H9 (cell line): Measurements from ENCODE around the gene CKAP2. TPM values are rescaled to one million over a fixed set of nuclear protein-coding genes. Genes with fewer than 3 reads are reported as not detected.

Experiments
- DNase-seq: peaks from one replicate; pipeline ENCODE4 v3.0.0-alpha.2; 2017
- H2AFZ ChIP-seq: one replicate; pipeline ENCODE4 v1.6.1; 2013; ENCODE audit warnings: mild to moderate bottlenecking, low read length, control low read depth, moderate library complexity
- H2AK5ac ChIP-seq: 2 replicates; pipeline ENCODE4 v1.6.1; 2013; ENCODE audit warnings: low read length, control low read depth, mixed read lengths; ENCODE audit not compliant: insufficient read length
- H2BK120ac ChIP-seq: one replicate; pipeline ENCODE4 v1.6.1; 2013; ENCODE audit warnings: low read depth, mild to moderate bottlenecking, low read length, control low read depth, inconsistent platforms; ENCODE audit not compliant: poor library complexity, severe bottlenecking
- H2BK12ac ChIP-seq: 2 replicates; pipeline ENCODE4 v1.6.1; 2013; ENCODE audit warnings: low read length, control low read depth, mixed read lengths, low read depth; ENCODE audit not compliant: insufficient read length
- H2BK15ac ChIP-seq: 2 replicates; pipeline ENCODE4 v1.6.1; 2013; ENCODE audit warnings: low read depth, low read length, control low read depth
- H2BK20ac ChIP-seq: one replicate; pipeline ENCODE4 v1.6.1; 2013; ENCODE audit warnings: low read depth, mild to moderate bottlenecking, low read length, control low read depth, inconsistent platforms; ENCODE audit not compliant: poor library complexity, severe bottlenecking
- H2BK5ac ChIP-seq: 2 replicates; pipeline ENCODE4 v1.6.1; 2013; ENCODE audit warnings: low read length, control low read depth, mixed read lengths; ENCODE audit not compliant: insufficient read length
- H3K14ac ChIP-seq: 2 replicates; pipeline ENCODE4 v1.6.1; 2013; ENCODE audit warnings: low read length, control low read depth; ENCODE audit not compliant: insufficient read depth
- H3K18ac ChIP-seq: 2 replicates; pipeline ENCODE4 v1.6.1; 2013; ENCODE audit warnings: low read depth, mild to moderate bottlenecking, mixed read lengths, low read length, control low read depth; ENCODE audit not compliant: insufficient read length
- H3K23ac ChIP-seq: 2 replicates; pipeline ENCODE4 v1.6.1; 2013; ENCODE audit warnings: low read length, control low read depth, mixed read lengths, low read depth; ENCODE audit not compliant: insufficient read length
- H3K23me2 ChIP-seq: 2 replicates; pipeline ENCODE4 v1.6.1; 2013; ENCODE audit warnings: low read depth, mild to moderate bottlenecking, mixed read lengths, low read length, control low read depth; ENCODE audit not compliant: insufficient read length, poor library complexity, severe bottlenecking
- H3K27ac ChIP-seq: 2 replicates; pipeline ENCODE4 v1.5.1; 2013; ENCODE audit warnings: low read length, control low read depth, mixed read lengths, low read depth; ENCODE audit not compliant: insufficient read length
- H3K27me3 ChIP-seq: 2 replicates; pipeline ENCODE4 v1.6.1; 2013; ENCODE audit warnings: low read length, control low read depth, inconsistent platforms; ENCODE audit not compliant: insufficient read depth
- H3K4ac ChIP-seq: 2 replicates; pipeline ENCODE4 v1.6.1; 2013; ENCODE audit warnings: low read depth, mild to moderate bottlenecking, control low read depth, inconsistent platforms, low read length, moderate library complexity
- H3K4me1 ChIP-seq: 2 replicates; pipeline ENCODE4 v1.6.1; 2013; ENCODE audit warnings: low read length, control low read depth, inconsistent platforms; ENCODE audit not compliant: insufficient read depth
- H3K4me2 ChIP-seq: 2 replicates; pipeline ENCODE4 v1.6.1; 2013; ENCODE audit warnings: low read length, control low read depth, mixed read lengths; ENCODE audit not compliant: insufficient read length, insufficient read depth
- H3K56ac ChIP-seq: 2 replicates; pipeline ENCODE4 v1.6.1; 2013; ENCODE audit warnings: low read depth, mild to moderate bottlenecking, mixed read lengths, low read length, control low read depth; ENCODE audit not compliant: insufficient read length
- H3K79me1 ChIP-seq: 2 replicates; pipeline ENCODE4 v1.6.1; 2013; ENCODE audit warnings: low read depth, mild to moderate bottlenecking, moderate library complexity, low read length, control low read depth, inconsistent platforms; ENCODE audit not compliant: insufficient read depth, poor library complexity, severe bottlenecking
- H3K79me2 ChIP-seq: 2 replicates; pipeline ENCODE4 v1.6.1; 2013; ENCODE audit warnings: low read length, control low read depth, inconsistent platforms; ENCODE audit not compliant: insufficient read depth
- H3K9ac ChIP-seq: 2 replicates; pipeline ENCODE4 v1.6.1; 2013; ENCODE audit warnings: low read length, control low read depth, mixed read lengths; ENCODE audit not compliant: insufficient read length; ENCODE audit errors: extremely low read depth
- H3K9me3 ChIP-seq: one replicate; pipeline ENCODE4 v1.6.1; 2013; ENCODE audit warnings: low read depth, low read length, inconsistent platforms; ENCODE audit not compliant: control insufficient read depth
- H3T11ph ChIP-seq: one replicate; pipeline ENCODE4 v1.6.1; 2013; ENCODE audit warnings: mild to moderate bottlenecking, low read length, control low read depth, inconsistent platforms
- H4K20me1 ChIP-seq: one replicate; pipeline ENCODE4 v1.6.1; 2013; ENCODE audit not compliant: control insufficient read depth, insufficient read length, insufficient read depth
- H4K5ac ChIP-seq: 2 replicates; pipeline ENCODE4 v1.6.1; 2013; ENCODE audit warnings: low read depth, mild to moderate bottlenecking, mixed read lengths, low read length, control low read depth; ENCODE audit not compliant: insufficient read length
- H4K8ac ChIP-seq: replicated peaks from 2 replicates; pipeline ENCODE4 v1.6.1; 2013; ENCODE audit warnings: low read length, control low read depth, mixed read lengths, low read depth; ENCODE audit not compliant: insufficient read length
- H4K91ac ChIP-seq: 2 replicates; pipeline ENCODE4 v1.6.1; 2013; ENCODE audit warnings: low read depth, mild to moderate bottlenecking, moderate library complexity, mixed read lengths, low read length, control low read depth; ENCODE audit not compliant: insufficient read length
- H3K27ac Mint-ChIP-seq, 3 experiments: 2 replicates in 2 of 3; 3 replicates in 1 of 3; pipeline ENCODE4 v1.8.0; 2020 to 2021; ENCODE audit warnings: mixed read lengths in 3 of 3, mild to moderate bottlenecking in 1 of 3, moderate library complexity in 1 of 3
- H3K27me3 Mint-ChIP-seq: 2 replicates; pipeline ENCODE4 v1.8.0; 2021; ENCODE audit warnings: low read depth, mild to moderate bottlenecking, moderate library complexity, mixed read lengths
- H3K36me3 Mint-ChIP-seq, 3 experiments: 2 replicates in 2 of 3; 3 replicates in 1 of 3; pipeline ENCODE4 v1.8.0; 2020 to 2021; ENCODE audit warnings: low read depth in 3 of 3, mixed read lengths in 3 of 3; ENCODE audit not compliant: insufficient read depth in 1 of 3
- H3K4me1 Mint-ChIP-seq, 2 experiments: 2 replicates each; pipeline ENCODE4 v1.8.0; 2020; ENCODE audit warnings: mixed read lengths in 2 of 2
- H3K4me3 Mint-ChIP-seq, 2 experiments: 2 replicates in 1 of 2; 3 replicates in 1 of 2; pipeline ENCODE4 v1.8.0; 2020 to 2021; ENCODE audit warnings: mild to moderate bottlenecking in 2 of 2, mixed read lengths in 2 of 2, moderate library complexity in 1 of 2
- H3K9me3 Mint-ChIP-seq, 2 experiments: 2 replicates in 1 of 2; 3 replicates in 1 of 2; pipeline ENCODE4 v1.8.0; 2020; ENCODE audit warnings: mild to moderate bottlenecking in 2 of 2, mixed read lengths in 2 of 2, moderate library complexity in 1 of 2
- WGBS: extraction: QIAGEN DNeasy Blood & Tissue Kit; methylation state at CpG from one replicate; pipeline ENCODE4 v1.1.7; 2013; ENCODE audit warnings: missing lambda C conversion rate, low lambda C conversion rate, mixed read lengths; ENCODE audit not compliant: insufficient read length; ENCODE audit errors: extremely low coverage; 5-methylcytosine and 5-hydroxymethylcytosine counted together
- total RNA-seq: library from RNA; stranded (reverse); gene quantifications from 2 replicates; pipeline ENCODE4 v1.2.1, GENCODE V29; 2021
- TF ChIP-seq, protein P1 (sequence below): fragments of 200-600 bp; sonication (generic); conservative IDR thresholded peaks from 3 replicates; pipeline ENCODE4 v1.8.0; 2021; ENCODE audit warnings: antibody characterized with exemption, mild to moderate bottlenecking

CKAP2 gene
- total RNA-seq, 1 experiment from 2014 or later = 72.4 TPM

GRCh38 chr13:52446265-52446664 is 9.0 kb upstream of the CKAP2 start:
- Histone ChIP-seq H3K23me2 (no peaks in the 10 kb centered on the region), H3K9ac (no peak overlapping the region), H4K91ac (no peak overlapping the region), H2BK20ac (no peak overlapping the region), H4K5ac (no peak overlapping the region), H3K9me3 (no peaks in the 10 kb centered on the region), H3T11ph (no peak overlapping the region), H3K4me2 (no peak overlapping the region), H3K56ac (no peak overlapping the region), H4K8ac (no peak overlapping the region), H3K27me3 (no peaks in the 10 kb centered on the region), H3K79me2 (peaks cover 12% of the 10 kb centered on the region; the same call in 1 of the 2 replicates), H3K18ac (no peak overlapping the region), H3K4ac (no peak overlapping the region), H4K20me1 (no peaks in the 10 kb centered on the region), H3K14ac (no peak overlapping the region), H2AFZ (no peak overlapping the region), H3K79me1 (no peaks in the 10 kb centered on the region), H3K27ac (no peak overlapping the region), H2BK120ac (no peak overlapping the region), H2BK12ac (no peak overlapping the region), H2BK15ac (no peak overlapping the region), H2AK5ac (no peak overlapping the region), H3K23ac (no peak overlapping the region), H3K4me1 (no peaks in the 10 kb centered on the region; the same call in 1 of the 2 replicates), H2BK5ac (no peak overlapping the region)
- no CpG with 5 or more reads among the region's 1 CpG for WGBS
- Mint-ChIP-seq H3K4me1 (peaks cover 10 to 15% of the 10 kb centered on the region in 2 experiments), H3K4me3 (no peak overlapping the region), H3K9me3 (no peaks in the 10 kb centered on the region; a peak in 1 of 5 replicates), H3K27me3 (no peaks in the 10 kb centered on the region; the same call in 1 of the 2 replicates), H3K27ac (no peak overlapping the region), H3K36me3 (peaks cover 0 to 8% (median 0%) of the 10 kb centered on the region in 3 experiments; a peak in 4 of 7 replicates)
- TF ChIP-seq, protein P1, sequence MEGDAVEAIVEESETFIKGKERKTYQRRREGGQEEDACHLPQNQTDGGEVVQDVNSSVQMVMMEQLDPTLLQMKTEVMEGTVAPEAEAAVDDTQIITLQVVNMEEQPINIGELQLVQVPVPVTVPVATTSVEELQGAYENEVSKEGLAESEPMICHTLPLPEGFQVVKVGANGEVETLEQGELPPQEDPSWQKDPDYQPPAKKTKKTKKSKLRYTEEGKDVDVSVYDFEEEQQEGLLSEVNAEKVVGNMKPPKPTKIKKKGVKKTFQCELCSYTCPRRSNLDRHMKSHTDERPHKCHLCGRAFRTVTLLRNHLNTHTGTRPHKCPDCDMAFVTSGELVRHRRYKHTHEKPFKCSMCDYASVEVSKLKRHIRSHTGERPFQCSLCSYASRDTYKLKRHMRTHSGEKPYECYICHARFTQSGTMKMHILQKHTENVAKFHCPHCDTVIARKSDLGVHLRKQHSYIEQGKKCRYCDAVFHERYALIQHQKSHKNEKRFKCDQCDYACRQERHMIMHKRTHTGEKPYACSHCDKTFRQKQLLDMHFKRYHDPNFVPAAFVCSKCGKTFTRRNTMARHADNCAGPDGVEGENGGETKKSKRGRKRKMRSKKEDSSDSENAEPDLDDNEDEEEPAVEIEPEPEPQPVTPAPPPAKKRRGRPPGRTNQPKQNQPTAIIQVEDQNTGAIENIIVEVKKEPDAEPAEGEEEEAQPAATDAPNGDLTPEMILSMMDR = no peak
- DNase-seq = no peak
